Esophagus squamous epithelium (tissue), 4 donors: ENCODE measurements around the gene GTF3C4.

Source experiments
- CTCF ChIP-seq, 6 experiments: fragments of 450-650 bp in 4 of 6; fragments of 200-600 bp in 2 of 6; sonication (generic) in 2 of 6; IDR thresholded peaks; one replicate each; pipeline ENCODE4 v1.5.1; 2016 to 2019; ENCODE audit warnings: antibody characterized with exemption in 6 of 6, mild to moderate bottlenecking in 4 of 6, moderate library complexity in 4 of 6
- POLR2A ChIP-seq, 4 donors: fragments of 450-650 bp; IDR thresholded peaks; one replicate each; pipeline ENCODE4 v1.6.1; 2017; ENCODE audit warnings: antibody characterized with exemption in 4 of 4, mild to moderate bottlenecking in 4 of 4, moderate library complexity in 3 of 4

GRCh38 chr9:132638240-132638639 is 32.0 kb upstream of the GTF3C4 start:
- no peak for TF ChIP-seq POLR2A (IDR thresholded peaks at IDR 0.05)
- no peak for TF ChIP-seq CTCF (IDR thresholded peaks at IDR 0.05)
